Measurements from ENCODE around the gene PMVK. TPM values are rescaled to one million over a fixed set of nuclear protein-coding genes. Genes with fewer than 3 reads are reported as not detected.

Gene PMVK
- total and polyA plus RNA-seq, 10 of the 15 experiments (the other 5 are each of a cell fraction or from before 2014, with no cell fraction given), result 6.0 to 121 (median 49.4) TPM

DNA sequence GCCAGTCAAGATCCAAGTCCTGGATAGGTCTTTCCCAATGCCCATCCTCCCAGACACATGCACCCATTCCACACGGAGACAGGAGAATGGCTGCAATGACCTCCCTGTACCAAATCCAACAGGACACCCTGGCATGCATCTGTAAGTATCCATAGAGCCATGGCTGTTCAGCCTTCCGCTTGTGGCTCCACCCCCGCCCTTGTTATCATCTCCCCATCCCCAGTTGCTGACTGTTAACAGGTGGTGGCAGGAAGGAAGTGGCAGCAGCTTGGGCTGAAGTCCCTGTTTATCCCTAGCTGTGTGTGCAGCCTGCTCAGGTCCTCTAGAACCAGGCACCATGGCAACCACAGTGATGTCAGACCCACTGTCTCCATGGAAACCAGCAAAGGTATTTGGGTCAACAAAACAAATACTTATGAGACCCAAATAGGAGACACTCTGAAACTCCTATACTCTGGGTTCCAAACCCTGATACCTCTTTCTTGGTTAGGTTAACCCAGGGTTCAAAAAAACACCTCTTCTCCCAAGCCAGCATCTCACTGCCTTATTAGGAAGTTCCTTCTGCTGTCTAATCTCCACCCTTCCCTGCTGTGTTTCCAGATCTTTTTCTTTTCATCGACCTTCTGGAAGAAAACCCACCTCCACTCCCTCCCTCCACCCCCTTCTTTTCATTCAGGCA, 18.7 kb upstream of the PMVK start (continued):
- TF ChIP-seq ELK1 (IDR thresholded peaks at IDR 0.05; ENCODE audit: low read depth, low read length), result 0 out of 2 replicates have a peak, but pooled peaks have one; percentile 9
- TF ChIP-seq NFIC (IDR thresholded peaks at IDR 0.05; ENCODE audit: low read depth, low read length), result no peak
- no peak for TF ChIP-seq ZBED1 (IDR thresholded peaks at IDR 0.05; ENCODE audit: borderline replicate concordance)
- no peak for TF ChIP-seq YY1 (IDR thresholded peaks at IDR 0.05; ENCODE audit: low read depth, low read length)
- TF ChIP-seq MTA3 (IDR thresholded peaks at IDR 0.05; ENCODE audit: borderline replicate concordance, low read length), result no peak
- TF ChIP-seq STAT1 (conservative IDR thresholded peaks at IDR 0.05), result no peak
- TF ChIP-seq, protein P1, sequence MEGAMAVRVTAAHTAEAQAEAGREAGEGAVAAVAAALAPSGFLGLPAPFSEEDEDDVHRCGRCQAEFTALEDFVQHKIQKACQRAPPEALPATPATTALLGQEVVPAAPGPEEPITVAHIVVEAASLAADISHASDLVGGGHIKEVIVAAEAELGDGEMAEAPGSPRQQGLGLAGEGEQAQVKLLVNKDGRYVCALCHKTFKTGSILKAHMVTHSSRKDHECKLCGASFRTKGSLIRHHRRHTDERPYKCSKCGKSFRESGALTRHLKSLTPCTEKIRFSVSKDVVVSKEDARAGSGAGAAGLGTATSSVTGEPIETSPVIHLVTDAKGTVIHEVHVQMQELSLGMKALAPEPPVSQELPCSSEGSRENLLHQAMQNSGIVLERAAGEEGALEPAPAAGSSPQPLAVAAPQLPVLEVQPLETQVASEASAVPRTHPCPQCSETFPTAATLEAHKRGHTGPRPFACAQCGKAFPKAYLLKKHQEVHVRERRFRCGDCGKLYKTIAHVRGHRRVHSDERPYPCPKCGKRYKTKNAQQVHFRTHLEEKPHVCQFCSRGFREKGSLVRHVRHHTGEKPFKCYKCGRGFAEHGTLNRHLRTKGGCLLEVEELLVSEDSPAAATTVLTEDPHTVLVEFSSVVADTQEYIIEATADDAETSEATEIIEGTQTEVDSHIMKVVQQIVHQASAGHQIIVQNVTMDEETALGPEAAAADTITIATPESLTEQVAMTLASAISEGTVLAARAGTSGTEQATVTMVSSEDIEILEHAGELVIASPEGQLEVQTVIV (IDR thresholded peaks at IDR 0.05; ENCODE audit: borderline replicate concordance, partially characterized antibody), result no peak
- TF ChIP-seq BRCA1 (IDR thresholded peaks at IDR 0.05; ENCODE audit: low read depth, low read length), result no peak
- no peak for TF ChIP-seq JUND (IDR thresholded peaks at IDR 0.05; ENCODE audit: low read depth, low read length)
- 0 out of 2 replicates have a peak, but pooled peaks have one; percentile 18 for TF ChIP-seq CREB1 (IDR thresholded peaks at IDR 0.05; ENCODE audit: low read depth)
- no peak for TF ChIP-seq MAX (IDR thresholded peaks at IDR 0.05; ENCODE audit: low read depth, low read length)
- TF ChIP-seq PML (IDR thresholded peaks at IDR 0.05; ENCODE audit: low read length), result no peak
- TF ChIP-seq BMI1 (IDR thresholded peaks at IDR 0.05; ENCODE audit: borderline replicate concordance), result peak; percentile 94
- 0 out of 4 replicates have a peak, but pooled peaks of 1 of the 2 experiments have one; percentile 15 for TF ChIP-seq BHLHE40 (IDR thresholded peaks at IDR 0.05; ENCODE audit: borderline replicate concordance in 1 of 2, low read depth in 2 of 2, low read length in 1 of 2)
- TF ChIP-seq MYB (IDR thresholded peaks at IDR 0.05; ENCODE audit: borderline replicate concordance, low read depth, low read length), result no peak
- TF ChIP-seq, protein P2, sequence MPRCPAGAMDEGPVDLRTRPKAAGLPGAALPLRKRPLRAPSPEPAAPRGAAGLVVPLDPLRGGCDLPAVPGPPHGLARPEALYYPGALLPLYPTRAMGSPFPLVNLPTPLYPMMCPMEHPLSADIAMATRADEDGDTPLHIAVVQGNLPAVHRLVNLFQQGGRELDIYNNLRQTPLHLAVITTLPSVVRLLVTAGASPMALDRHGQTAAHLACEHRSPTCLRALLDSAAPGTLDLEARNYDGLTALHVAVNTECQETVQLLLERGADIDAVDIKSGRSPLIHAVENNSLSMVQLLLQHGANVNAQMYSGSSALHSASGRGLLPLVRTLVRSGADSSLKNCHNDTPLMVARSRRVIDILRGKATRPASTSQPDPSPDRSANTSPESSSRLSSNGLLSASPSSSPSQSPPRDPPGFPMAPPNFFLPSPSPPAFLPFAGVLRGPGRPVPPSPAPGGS (IDR thresholded peaks at IDR 0.05; ENCODE audit: borderline replicate concordance, insufficient read depth, low read depth, low read length, poor library complexity, severe bottlenecking), result no peak
- TF ChIP-seq TARDBP (IDR thresholded peaks at IDR 0.05; ENCODE audit: borderline replicate concordance), result no peak
- TF ChIP-seq, protein P3, sequence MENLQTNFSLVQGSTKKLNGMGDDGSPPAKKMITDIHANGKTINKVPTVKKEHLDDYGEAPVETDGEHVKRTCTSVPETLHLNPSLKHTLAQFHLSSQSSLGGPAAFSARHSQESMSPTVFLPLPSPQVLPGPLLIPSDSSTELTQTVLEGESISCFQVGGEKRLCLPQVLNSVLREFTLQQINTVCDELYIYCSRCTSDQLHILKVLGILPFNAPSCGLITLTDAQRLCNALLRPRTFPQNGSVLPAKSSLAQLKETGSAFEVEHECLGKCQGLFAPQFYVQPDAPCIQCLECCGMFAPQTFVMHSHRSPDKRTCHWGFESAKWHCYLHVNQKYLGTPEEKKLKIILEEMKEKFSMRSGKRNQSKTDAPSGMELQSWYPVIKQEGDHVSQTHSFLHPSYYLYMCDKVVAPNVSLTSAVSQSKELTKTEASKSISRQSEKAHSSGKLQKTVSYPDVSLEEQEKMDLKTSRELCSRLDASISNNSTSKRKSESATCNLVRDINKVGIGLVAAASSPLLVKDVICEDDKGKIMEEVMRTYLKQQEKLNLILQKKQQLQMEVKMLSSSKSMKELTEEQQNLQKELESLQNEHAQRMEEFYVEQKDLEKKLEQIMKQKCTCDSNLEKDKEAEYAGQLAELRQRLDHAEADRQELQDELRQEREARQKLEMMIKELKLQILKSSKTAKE (IDR thresholded peaks at IDR 0.05; ENCODE audit: low read depth, poor library complexity, severe bottlenecking), result peak; percentile 4
- no peak for TF ChIP-seq STAT3 (IDR thresholded peaks at IDR 0.05; ENCODE audit: low read depth, low read length)
